ENCODE measurements around the gene NEBL.

Gene NEBL

GRCh38 chr10:20863008-20863407 is 34.1 kb downstream of the NEBL start:
- ATAC-seq (no peak), DNase-seq (no peak)

DNA sequence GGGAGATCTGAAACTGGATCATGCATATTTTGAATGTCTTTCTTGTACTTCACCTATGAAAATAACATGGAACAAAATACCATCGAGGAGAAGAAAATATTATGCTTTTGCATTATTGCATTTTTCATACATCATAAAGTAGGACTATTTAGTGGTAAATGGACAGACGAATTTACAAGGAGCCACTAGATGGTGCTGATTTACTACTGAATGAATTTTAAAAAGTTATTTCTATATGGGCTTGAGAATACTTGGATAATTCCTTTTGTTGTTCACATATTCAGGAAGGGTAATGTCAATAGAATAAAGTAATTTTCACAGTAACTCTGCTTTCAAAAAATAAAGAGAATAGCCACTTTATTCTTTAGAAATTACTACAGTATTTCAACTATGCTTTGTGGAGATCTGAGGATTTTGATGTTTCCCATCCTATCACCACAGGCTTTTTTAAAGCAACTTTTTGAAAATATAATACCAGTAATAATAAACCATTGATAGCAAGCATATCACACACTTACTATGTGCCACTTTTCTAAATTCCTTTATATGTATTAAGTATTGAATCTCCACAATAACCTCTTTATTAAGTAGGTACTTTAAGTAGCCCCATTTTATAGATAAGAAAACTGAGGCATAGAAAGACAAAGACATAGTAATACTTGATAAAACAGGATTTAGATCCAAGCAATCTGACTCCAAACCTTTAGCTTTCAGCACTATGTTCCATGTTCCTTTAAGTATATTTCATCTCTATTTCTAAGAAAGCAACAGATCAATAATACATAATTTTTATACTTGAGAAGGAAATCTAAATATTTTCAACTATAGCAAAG is 38.6 kb downstream of the NEBL start:
- ATAC-seq (no peak), DNase-seq (no peak)

DNA sequence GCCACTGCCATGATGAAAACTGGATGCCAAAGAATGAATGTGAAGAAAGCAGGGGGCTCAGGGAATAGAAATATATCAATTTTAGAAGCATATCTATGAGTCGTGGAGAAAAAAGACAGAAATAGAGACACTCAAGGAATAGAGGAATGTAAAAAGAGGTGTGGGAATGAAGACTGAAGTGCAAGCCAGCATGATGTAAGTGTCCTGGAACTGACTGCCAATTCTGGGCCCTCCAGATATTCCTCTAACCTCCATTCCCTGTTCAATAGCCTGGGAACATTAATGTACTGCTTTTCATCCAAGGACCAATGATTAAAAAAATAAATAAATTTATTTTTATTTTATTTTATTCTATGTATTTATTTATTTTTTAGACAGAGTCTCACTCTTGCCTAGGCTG is 40.6 kb downstream of the NEBL start:
- no peak for DNase-seq
- ATAC-seq, result no peak

GRCh38 chr10:20855398-20856038 is 41.6 kb downstream of the NEBL start:
- ATAC-seq, result no peak

DNA sequence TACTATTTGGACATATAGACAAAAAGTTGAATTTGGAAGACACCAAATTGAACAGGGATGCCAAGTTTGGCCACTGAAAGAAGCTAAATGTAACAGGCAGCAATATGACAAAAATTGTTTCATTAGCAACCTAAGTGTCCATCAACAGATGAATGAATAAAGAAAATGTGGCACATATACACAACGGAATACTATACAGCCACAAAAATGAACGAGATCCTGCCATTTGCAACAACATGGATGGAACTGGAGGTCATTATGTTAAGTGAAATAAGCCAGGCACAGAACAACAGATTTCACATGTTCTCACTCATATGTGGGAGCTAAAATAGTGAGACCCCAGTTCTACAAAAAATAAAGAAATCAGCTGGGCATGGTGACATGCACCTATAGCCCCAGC is 43.8 kb downstream of the NEBL start:
- no peak for ATAC-seq
- no peak for DNase-seq

More at GRCh38 chr10:20855398-20856038, 41.6 kb downstream of the NEBL start:
- DNase-seq, result no peak

GRCh38 chr10:20852303-20852702 is 44.8 kb downstream of the NEBL start:
- no peak for DNase-seq

GRCh38 chr10:20847512-20847911 is 49.6 kb downstream of the NEBL start:
- DNase-seq (no peak), ATAC-seq (no peak)

More at GRCh38 chr10:20852303-20852702, 44.8 kb downstream of the NEBL start:
- ATAC-seq, result no peak

GRCh38 chr10:20846263-20846662 is 50.8 kb downstream of the NEBL start:
- no peak for ATAC-seq
- DNase-seq, result no peak

- no peak for ATAC-seq
These were observed 55.7 kb downstream of the NEBL start for GRCh38 chr10:20841419-20841818.

DNA sequence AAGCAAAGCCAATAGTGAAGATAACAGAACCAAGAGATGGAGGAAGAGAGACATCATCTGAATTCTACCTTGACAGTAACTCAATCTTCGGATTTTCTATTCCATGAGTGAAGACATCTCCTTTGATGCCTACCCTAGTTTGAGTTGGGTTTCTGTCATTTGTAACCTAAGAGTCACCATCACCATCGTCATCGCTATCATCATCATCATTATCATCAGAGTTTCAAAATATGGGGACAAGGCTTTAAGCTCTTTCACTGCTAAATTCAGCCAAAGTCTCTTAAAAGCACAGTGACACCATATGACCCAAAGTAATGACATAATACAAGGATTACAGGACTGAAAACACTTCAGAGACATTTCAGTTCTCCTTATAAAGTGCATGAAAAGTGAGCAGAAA is 57.2 kb downstream of the NEBL start:
- no peak for DNase-seq
- no peak for ATAC-seq

More at GRCh38 chr10:20841419-20841818, 55.7 kb downstream of the NEBL start:
- no peak for DNase-seq

DNA sequence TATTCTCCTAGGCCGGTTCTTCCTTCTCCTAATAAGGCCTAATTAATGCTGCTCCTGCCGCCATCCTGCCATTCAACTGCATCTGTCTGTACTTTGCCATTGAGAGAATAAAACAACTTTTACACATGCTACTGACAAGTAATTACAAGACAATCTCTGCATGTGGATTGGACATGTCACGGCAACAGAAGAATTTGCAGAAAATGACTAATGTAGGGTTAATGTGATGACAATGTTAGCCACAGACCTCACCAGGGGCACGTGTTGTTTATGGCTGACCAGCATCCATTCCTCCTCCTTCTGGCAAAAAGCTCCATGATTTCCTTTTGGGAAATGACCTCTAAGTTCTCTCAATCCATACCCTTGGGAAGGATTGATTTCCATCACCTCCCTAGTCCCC is 58.0 kb downstream of the NEBL start:
- ATAC-seq (no peak), DNase-seq (no peak)

- no peak for ATAC-seq
- no peak for DNase-seq
These were observed 60.7 kb downstream of the NEBL start for GRCh38 chr10:20836401-20836800.

DNA sequence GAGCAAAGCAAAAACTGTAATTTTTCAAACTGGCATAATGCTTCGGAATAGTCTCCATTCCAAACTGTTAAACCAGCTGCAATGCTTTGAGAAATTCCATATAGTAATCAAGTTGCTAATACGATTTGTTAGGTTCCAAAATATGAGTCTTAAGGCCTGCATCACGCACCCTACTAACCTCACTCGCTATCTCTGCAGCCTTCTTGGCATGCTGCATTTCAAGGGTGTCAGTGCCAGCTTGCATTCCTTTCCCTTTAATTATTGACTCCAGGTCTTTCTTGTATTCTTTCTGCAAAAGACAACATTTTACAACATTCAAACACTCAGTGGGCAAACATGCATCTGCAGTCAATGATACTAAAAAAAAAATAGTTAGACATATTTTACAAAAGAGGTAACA is 61.8 kb downstream of the NEBL start:
- DNase-seq (no peak), ATAC-seq (no peak)

GRCh38 chr10:20834825-20835224 is 62.3 kb downstream of the NEBL start:
- ATAC-seq (no peak), DNase-seq (no peak)

DNA sequence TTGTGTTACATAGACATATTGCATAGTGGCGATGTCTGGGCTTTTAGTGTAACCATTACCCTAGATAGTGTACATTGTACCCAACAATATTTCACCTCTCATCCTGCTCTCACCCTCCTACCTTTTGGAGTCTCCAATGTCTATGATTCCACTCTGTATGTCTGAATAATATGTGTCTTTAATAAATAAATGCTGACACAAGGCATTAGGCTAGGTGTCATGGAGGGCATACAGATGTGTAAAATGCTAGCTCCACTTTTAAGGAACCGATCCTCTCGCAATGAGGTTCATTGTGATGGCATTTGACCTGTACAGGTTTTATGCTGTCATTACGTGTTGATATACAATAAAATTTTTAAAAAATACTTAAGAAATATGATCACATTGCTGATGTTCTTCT is 74.3 kb downstream of the NEBL start:
- ATAC-seq (no peak), DNase-seq (no peak)

DNA sequence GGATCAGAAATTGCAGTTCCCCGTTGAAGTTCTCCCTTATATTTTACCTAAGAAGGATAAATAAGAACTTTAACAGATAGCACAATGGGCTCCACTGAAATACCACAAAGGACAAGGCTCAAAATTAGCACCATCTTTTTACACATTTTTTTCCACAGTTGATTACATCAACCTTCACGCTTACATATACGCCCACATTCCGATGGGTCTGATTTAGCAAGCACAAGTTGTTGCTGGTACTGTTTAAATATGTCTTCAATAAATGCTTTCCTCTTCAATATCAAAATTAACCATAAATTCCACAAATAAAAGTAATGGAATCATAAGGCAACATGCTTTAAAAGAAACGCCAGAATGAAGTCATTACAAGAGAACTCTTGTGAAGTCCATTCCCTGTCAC is 79.5 kb downstream of the NEBL start:
- DNase-seq (no peak), ATAC-seq (no peak)

- ATAC-seq, result no peak
- DNase-seq, result no peak
These were observed 80.0 kb downstream of the NEBL start for GRCh38 chr10:20817116-20817515.

- no peak for ATAC-seq
- DNase-seq, result no peak
These were observed 83.0 kb downstream of the NEBL start for GRCh38 chr10:20814116-20814515.

- DNase-seq (no peak), ATAC-seq (no peak)
These were observed 86.0 kb downstream of the NEBL start for GRCh38 chr10:20811131-20811530.

GRCh38 chr10:20809631-20810030 is 87.5 kb downstream of the NEBL start:
- ATAC-seq, result no peak

GRCh38 chr10:20806487-20806886 is 90.6 kb downstream of the NEBL start:
- no peak for DNase-seq
- no peak for ATAC-seq

More at GRCh38 chr10:20809631-20810030, 87.5 kb downstream of the NEBL start:
- DNase-seq, result no peak

DNA sequence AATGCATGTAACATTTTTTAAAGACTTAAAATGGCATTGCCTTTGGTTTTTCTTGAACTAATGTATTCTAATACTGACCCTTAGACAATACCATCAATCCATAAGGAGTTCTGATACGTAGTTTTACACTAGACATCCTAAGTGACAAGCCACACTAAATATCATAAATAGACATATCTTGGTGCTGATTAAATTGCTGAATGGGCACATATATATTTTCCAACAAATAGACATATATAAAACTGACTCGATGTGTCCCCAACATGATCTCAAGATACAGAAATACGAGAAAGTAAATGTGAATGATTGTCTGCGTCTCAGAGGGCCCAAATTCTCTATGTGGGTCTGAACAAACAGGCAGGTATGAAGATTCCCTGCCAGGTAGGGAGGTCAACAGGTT is 99.8 kb downstream of the NEBL start:
- ATAC-seq (no peak), DNase-seq (no peak)

DNA sequence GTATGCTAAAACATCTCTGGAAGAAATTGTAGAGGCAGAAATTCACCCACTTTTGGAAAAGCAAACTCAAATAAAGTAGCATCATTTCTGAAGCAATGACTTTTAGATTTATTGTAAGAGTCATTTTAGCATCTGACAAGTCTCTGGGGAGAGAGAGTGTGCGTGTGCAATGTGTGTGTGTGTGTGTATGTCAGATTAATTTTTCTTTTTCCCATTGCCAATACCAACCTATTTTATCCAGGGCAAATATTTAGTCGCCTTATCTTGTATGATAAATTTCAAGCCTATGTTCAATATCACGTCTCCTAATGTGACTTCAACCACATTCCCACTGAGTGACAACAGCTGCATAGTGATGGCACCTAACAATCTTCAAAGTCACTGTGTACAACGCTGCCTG is 101.7 kb downstream of the NEBL start:
- no peak for ATAC-seq

DNA sequence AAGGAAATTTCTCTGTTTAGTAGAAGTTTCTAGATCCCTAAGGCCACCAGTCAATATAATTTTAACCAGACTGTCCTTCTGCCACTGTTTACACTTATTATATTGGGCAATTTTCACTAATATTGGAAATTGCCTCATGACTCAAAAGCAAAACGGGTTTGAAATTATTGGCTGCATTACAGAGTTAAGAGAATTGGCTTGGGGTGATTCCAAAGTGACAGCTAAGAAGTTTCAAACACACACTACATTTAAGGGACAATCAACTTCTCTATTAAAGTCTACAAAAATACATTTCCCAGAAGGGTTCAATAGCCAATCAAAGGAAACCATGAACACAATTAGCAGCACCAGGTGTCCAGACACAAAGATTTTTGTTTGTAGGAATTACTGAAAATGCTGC is 111.9 kb downstream of the NEBL start:
- no peak for DNase-seq
- no peak for ATAC-seq

More for the DNA sequence above, 101.7 kb downstream of the NEBL start:
- no peak for DNase-seq
